Measurements from ENCODE around the gene FOXP1.

The FOXP1 gene

DNA sequence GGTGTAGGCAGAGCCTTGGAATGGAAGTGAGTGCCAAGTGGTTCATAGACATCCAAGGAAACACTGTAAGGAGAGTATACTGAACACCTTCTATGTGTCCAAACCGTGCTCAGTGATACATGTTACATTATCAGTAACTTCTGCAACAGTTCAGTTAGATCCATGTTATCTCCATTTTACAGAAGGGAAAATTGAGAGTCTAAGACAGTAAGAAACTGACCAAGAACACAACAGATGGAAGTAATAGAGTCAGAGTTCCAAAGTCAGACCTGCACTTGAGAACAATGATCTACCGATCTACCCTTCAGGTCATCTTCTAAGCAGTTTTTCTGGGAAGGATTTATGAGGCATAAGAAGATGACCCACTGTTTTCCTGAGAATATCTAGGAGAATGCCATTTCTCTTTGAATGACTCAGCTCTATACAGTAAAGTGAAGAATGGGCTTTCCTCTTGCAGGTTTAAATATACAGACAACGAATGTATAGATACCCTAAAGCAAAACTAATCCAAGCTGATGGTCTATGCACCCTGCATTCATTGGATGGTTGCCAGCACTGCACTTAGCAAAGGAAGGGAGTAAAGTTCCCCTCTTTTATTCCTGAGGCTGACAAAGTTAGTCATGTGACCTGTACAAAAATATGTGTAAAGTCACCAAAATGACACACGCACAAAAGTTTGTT is 667.0 kb downstream of the FOXP1 start:
- DNase-seq = no peak

DNA sequence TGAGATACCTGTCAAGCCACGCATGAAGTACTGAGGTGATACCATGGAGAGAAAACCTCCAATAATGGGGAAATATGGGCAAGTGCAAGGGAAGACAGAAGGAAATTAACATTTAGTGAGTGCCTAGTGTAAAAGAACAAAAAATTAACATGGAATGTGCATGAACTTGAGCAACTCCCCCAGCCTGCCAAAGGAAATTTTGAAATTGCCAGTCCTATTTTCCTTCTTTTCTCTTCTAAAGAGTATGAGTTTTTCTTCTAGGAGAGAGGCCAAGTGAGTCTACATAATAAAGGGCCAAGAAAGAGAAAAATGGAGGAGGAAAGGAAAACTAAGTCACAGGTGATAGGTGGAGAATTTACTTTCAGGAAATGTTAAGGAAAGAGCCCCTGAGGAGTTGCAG is 668.7 kb downstream of the FOXP1 start:
- DNase-seq = no peak

DNA sequence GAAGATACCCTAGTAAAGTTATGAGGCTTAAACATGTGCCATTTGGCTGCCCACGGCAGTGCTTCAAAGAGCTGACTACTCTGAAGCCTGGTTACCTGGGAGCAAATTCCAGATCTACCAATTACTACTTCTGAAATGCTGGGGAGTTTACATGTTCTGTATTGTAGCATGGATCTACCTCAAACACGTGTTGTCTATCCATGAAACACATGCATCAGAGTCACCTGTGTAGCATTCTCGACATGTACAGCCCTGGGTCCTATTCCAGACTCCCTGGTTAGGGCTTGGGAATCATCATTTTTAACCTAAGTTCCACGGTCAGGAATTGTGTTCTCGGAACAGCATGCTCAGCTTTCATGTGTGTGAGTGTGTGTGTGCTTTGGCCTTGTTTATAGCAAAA is 671.8 kb downstream of the FOXP1 start:
- no peak for DNase-seq

- no peak for DNase-seq
These were observed 678.0 kb downstream of the FOXP1 start for GRCh38 chr3:70905491-70905890.

Data from CD4-positive, alpha-beta T cell treated with Interleukin-1 beta for 1 hour (primary cell).